T-cell (primary cell): Measurements from ENCODE around the gene OLIG1. TPM values are rescaled to one million over a fixed set of nuclear protein-coding genes. Genes with fewer than 3 reads are reported as not detected.

Source experiments
- ATAC-seq, 4 experiments: fragments of 200-7000 bp in 3 of 4; fragments of 150-1000 bp in 1 of 4; cut with Tn5 transposase; replicated peaks in 1 of 4; 1 replicate in 3 of 4; 2 replicates in 1 of 4; pipeline ENCODE4 v1.10.0; 2021; ENCODE audit warnings: moderate library complexity in 3 of 4, mild to moderate bottlenecking in 2 of 4, moderate number of reproducible peaks in 1 of 4
- CTCF ChIA-PET, 2 donors: fragments of 300-600 bp; sonication (Branson Sonifier 250); formaldehyde crosslinking; loops; one replicate each; lab custom pipeline; 2022; ENCODE audit warnings: antibody characterized with exemption in 2 of 2; lab: Charles Lee
- POLR2A ChIA-PET, 2 donors: fragments of 300-600 bp; sonication (Branson Sonifier 250); formaldehyde crosslinking; loops; one replicate each; lab custom pipeline; 2022; ENCODE audit warnings: antibody characterized with exemption in 2 of 2; lab: Charles Lee
- DNase-seq, 35 experiments: peaks; one replicate each; pipeline versions ENCODE4 v3.0.0 to v3.0.0-alpha.2; 2013 to 2023
- H3K27ac ChIP-seq: one replicate; pipeline ENCODE4 v1.5.1; 2013; ENCODE audit warnings: low read length
- H3K27me3 ChIP-seq, 2 experiments: replicated peaks in 1 of 2; 1 replicate in 1 of 2; 2 replicates in 1 of 2; pipeline versions ENCODE4 v1.6.1 to v1.7.0; 2013; ENCODE audit warnings: low read length in 1 of 2, mixed read lengths in 1 of 2; ENCODE audit not compliant: control insufficient read depth in 2 of 2, insufficient read depth in 2 of 2; ENCODE audit errors: extremely low read depth in 1 of 2
- H3K36me3 ChIP-seq, 2 donors: 1 replicate in 1 of 2; 2 replicates in 1 of 2; pipeline versions ENCODE4 v1.6.1 to v1.7.0; 2013; ENCODE audit warnings: low read length in 1 of 2; ENCODE audit not compliant: control insufficient read depth in 2 of 2, insufficient read depth in 1 of 2; ENCODE audit errors: extremely low read depth in 1 of 2
- H3K4me1 ChIP-seq, 2 experiments: 1 replicate in 1 of 2; 2 replicates in 1 of 2; pipeline versions ENCODE4 v1.6.1 to v1.7.0; 2013; ENCODE audit warnings: low read length in 2 of 2, mixed read lengths in 1 of 2; ENCODE audit not compliant: insufficient read depth in 2 of 2, control insufficient read depth in 1 of 2; ENCODE audit errors: extremely low read depth in 1 of 2
- H3K4me3 ChIP-seq, 2 donors: 1 replicate in 1 of 2; 2 replicates in 1 of 2; pipeline versions ENCODE4 v1.5.1 to v1.7.0; 2013; ENCODE audit warnings: mild to moderate bottlenecking in 2 of 2, low read length in 1 of 2, moderate library complexity in 1 of 2; ENCODE audit not compliant: control insufficient read depth in 1 of 2; ENCODE audit errors: extremely low read depth in 1 of 2
- H3K9me3 ChIP-seq: 2 replicates; pipeline ENCODE4 v1.7.0; 2013
- H3K27ac Mint-ChIP-seq, 2 donors: one replicate each; pipeline ENCODE4 v1.8.0; 2020 to 2021; ENCODE audit warnings: mild to moderate bottlenecking in 2 of 2, mixed read lengths in 2 of 2
- H3K27me3 Mint-ChIP-seq, 2 donors: one replicate each; pipeline ENCODE4 v1.8.0; 2021 to 2022; ENCODE audit warnings: mixed read lengths in 2 of 2
- H3K36me3 Mint-ChIP-seq: one replicate; pipeline ENCODE4 v1.8.0; 2021; ENCODE audit warnings: mixed read lengths
- H3K4me1 Mint-ChIP-seq, 3 donors: one replicate each; pipeline ENCODE4 v1.8.0; 2020 to 2022; ENCODE audit warnings: mixed read lengths in 3 of 3, mild to moderate bottlenecking in 1 of 3
- H3K4me3 Mint-ChIP-seq, 3 donors: one replicate each; pipeline ENCODE4 v1.8.0; 2020 to 2022; ENCODE audit warnings: mild to moderate bottlenecking in 3 of 3, mixed read lengths in 3 of 3, moderate library complexity in 3 of 3
- H3K9me3 Mint-ChIP-seq, 3 donors: one replicate each; pipeline ENCODE4 v1.8.0; 2020 to 2022; ENCODE audit warnings: mixed read lengths in 3 of 3
- WGBS: methylation state at CpG from one replicate; pipeline ENCODE4 v1.1.5; 2013; ENCODE audit warnings: missing lambda C conversion rate; ENCODE audit not compliant: insufficient coverage; 5-methylcytosine and 5-hydroxymethylcytosine counted together
- total RNA-seq, 35 experiments: library from RNA in 6 of 35; stranded (reverse) in 6 of 35; fragments of 120-200 nt in 1 of 35; gene quantifications; one replicate each; pipeline versions ENCODE4 v1.2.1 to v1.2.4 and lab custom pipeline; 2013 to 2026

Gene OLIG1
- total RNA-seq, 5 donors from 2014 or later (not counting 1 experiment from before 2014, with no cell fraction given) = not detected

DNA sequence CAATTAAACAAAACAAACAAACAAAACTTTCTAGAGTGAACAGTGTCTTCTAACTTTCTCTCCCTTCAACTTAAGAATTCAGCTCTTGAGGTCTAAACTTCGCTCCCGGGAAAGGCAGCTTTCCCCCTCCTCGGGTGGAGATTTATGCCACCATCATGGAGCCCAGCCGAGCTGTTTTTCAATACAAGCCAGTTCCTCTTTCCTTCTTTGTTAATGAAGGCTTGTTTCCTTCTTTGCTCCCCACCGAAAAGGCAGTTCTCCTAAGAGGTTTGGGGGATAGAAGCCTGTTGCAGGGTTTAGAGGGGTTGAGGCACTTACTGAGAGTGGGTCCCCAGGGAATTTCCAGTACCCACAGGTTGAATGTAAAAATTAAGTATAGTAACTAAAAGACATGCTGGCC, 26.5 kb downstream of the OLIG1 start:
- CTCF ChIA-PET = interaction anchor here in 1 of 2 donors (0.7 kb wide), 1 partner anchor 124 kb away, joined by 6 read pairs; no protein-coding TSS in a partner anchor
- Mint-ChIP-seq H3K27ac (no peak overlapping the region), H3K9me3 (no peaks in the 10 kb centered on the region), H3K4me3 (no peak overlapping the region), H3K36me3 (no peaks in the 10 kb centered on the region), H3K27me3 (peaks cover 6 to 13% of the 10 kb centered on the region in 2 donors), H3K4me1 (no peaks in the 10 kb centered on the region)
- WGBS = 38% methylated on average over 3 of the region's 5 CpGs
- Histone ChIP-seq H3K27me3 (peaks cover 0 to 7% of the 10 kb centered on the region in 2 experiments), H3K4me3 (no peak overlapping the region), H3K4me1 (no peaks in the 10 kb centered on the region), H3K27ac (no peak overlapping the region), H3K9me3 (no peaks in the 10 kb centered on the region), H3K36me3 (no peaks in the 10 kb centered on the region)
- no peak for DNase-seq
- no peak for ATAC-seq
- POLR2A ChIA-PET = interaction anchor here in 1 of 2 donors (0.6 kb wide), 1 partner anchor 9 kb away, joined by 3 read pairs; no protein-coding TSS in a partner anchor

DNA sequence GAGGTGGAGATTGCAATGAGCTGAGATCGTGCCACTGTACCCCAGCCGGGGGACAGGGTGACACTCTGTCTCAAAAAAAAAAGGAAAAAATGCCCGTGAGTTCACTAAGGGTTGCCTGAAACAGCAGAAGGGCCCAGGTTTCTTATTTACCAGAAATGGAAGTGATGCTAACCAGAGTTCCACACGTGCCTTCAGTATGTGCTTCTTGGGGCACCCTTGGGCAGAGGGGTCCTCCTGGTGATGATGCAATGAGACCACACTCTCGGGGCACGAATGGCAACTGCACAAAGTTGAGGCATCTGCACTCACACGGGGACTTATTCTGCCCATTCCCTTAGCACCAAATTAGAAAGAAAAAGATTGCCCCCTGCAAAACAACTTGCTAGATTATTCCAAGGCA, 29.2 kb downstream of the OLIG1 start:
- no peaks in the 10 kb centered on the region for H3K4me1 Mint-ChIP-seq
- no peaks in the 10 kb centered on the region for H3K9me3 Mint-ChIP-seq
- H3K36me3 Mint-ChIP-seq = no peaks in the 10 kb centered on the region
- Histone ChIP-seq H3K9me3 (no peaks in the 10 kb centered on the region), H3K27ac (no peak overlapping the region), H3K4me1 (no peaks in the 10 kb centered on the region), H3K36me3 (no peaks in the 10 kb centered on the region), H3K4me3 (no peak overlapping the region), H3K27me3 (peaks cover 0 to 17% of the 10 kb centered on the region in 2 experiments)
- peaks cover 6 to 14% of the 10 kb centered on the region in 2 donors for H3K27me3 Mint-ChIP-seq
- ChIA-PET POLR2A (no interaction called here), CTCF (no interaction called here)
- no peak overlapping the region for H3K4me3 Mint-ChIP-seq
- DNase-seq = no peak
- 85% methylated on average over 6 of the region's 7 CpGs for WGBS
- ATAC-seq = no peak
- no peak overlapping the region for H3K27ac Mint-ChIP-seq

DNA sequence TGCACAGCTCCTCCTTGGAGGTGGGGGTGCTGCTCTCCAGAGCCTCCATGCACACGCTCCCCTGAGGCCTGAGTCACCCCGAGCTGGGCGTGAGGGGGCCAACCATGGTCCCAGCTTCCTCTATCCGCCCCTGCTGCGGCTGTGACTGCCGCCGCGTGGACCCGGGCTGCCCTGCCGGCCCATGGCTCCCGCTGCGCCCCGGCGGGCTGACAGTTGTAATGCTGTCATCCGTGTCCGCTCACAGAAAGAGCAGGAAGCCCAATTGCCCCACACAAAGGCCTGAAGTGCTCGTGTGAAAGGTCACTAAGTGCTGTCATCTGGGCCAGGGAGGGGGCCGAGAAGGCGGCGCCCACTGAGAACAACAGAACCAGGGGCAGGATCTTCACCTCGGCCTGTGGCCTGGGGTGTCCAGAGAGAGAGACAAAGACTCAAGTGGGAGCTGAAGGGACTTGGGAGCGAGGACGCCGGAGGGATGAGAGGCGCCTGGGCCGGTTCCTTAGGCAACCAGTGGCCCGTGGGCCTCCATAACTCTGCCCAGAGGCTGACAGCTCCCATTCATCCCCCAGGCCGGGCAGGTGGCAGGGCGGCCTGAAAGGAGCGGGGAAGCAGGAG, 31.5 kb downstream of the OLIG1 start:
- ChIA-PET CTCF (no interaction called here), POLR2A (no interaction called here)
- Mint-ChIP-seq H3K4me3 (no peak overlapping the region), H3K36me3 (no peaks in the 10 kb centered on the region), H3K27ac (no peak overlapping the region), H3K27me3 (peaks cover 9 to 26% of the 10 kb centered on the region in 2 donors), H3K4me1 (no peaks in the 10 kb centered on the region), H3K9me3 (no peaks in the 10 kb centered on the region)
- DNase-seq = peak in 1 of 35 experiments; percentile 27
- H3K4me1 ChIP-seq = no peaks in the 10 kb centered on the region
- 78% methylated on average over 23 of the region's 30 CpGs for WGBS
- peaks cover 0 to 20% of the 10 kb centered on the region in 2 experiments for H3K27me3 ChIP-seq
- H3K4me3 ChIP-seq = no peak overlapping the region
- no peak overlapping the region for H3K27ac ChIP-seq
- H3K9me3 ChIP-seq = no peaks in the 10 kb centered on the region
- no peaks in the 10 kb centered on the region for H3K36me3 ChIP-seq
- no peak for ATAC-seq

DNA sequence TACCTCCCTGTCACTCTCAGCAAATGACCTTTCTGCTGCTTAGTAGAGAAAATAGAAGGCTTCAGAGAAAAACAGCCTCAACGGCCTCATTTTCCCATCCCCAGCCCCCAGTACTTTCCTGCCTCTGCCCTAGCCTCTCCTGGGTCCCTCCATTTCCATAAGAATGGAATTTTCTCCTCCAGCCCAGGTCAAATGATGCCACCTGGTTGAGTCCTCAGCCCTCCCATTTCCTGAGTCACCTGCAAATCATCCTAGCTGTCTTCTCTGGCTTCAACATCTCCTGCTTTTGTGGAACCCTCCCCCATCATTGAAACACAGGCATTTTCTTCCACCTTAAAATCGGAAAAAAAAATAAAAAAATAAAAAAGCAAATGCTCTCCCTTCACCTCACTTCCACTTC, 35.1 kb downstream of the OLIG1 start:
- H3K4me1 Mint-ChIP-seq = peaks cover 6 to 7% (median 6%) of the 10 kb centered on the region in 3 donors
- POLR2A ChIA-PET = no interaction called here
- Histone ChIP-seq H3K9me3 (no peaks in the 10 kb centered on the region), H3K27me3 (peaks cover 0 to 37% of the 10 kb centered on the region in 2 experiments), H3K4me1 (peaks cover 2 to 10% of the 10 kb centered on the region in 2 experiments), H3K4me3 (no peak overlapping the region), H3K27ac (no peak overlapping the region), H3K36me3 (no peaks in the 10 kb centered on the region)
- CTCF ChIA-PET = no interaction called here
- no peak overlapping the region for H3K4me3 Mint-ChIP-seq
- DNase-seq (no peak), ATAC-seq (no peak)
- H3K9me3 Mint-ChIP-seq = no peaks in the 10 kb centered on the region
- no peak overlapping the region for H3K27ac Mint-ChIP-seq
- no peaks in the 10 kb centered on the region for H3K36me3 Mint-ChIP-seq
- 37% methylated on average over 2 of the region's 2 CpGs for WGBS
- H3K27me3 Mint-ChIP-seq = peaks cover 22 to 45% of the 10 kb centered on the region in 2 donors

DNA sequence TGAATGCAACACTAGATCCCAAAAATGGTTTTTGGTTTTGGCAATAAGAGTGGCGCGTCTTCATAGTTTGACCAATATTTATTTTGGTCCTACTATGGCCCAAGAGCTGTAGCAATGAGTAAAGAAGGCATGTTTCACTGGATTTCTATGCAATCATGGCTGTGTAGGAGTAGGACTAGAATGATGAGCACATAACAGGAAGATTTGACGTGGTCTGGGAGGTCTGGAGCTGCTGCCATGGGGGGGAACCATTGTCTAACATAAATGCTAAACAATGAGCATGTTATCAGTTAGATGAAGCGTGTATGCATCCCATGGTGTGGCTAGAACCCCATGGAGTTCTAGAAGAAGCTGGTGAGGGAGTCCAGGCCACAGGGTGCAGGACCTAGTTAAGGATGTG, 38.3 kb downstream of the OLIG1 start:
- no peak overlapping the region for H3K27ac ChIP-seq
- Mint-ChIP-seq H3K4me1 (peaks cover 6 to 8% (median 7%) of the 10 kb centered on the region in 3 donors), H3K27ac (no peak overlapping the region), H3K27me3 (peaks cover 26 to 66% of the 10 kb centered on the region in 2 donors), H3K36me3 (no peaks in the 10 kb centered on the region), H3K4me3 (no peak overlapping the region), H3K9me3 (no peaks in the 10 kb centered on the region)
- H3K36me3 ChIP-seq = no peaks in the 10 kb centered on the region
- no peak for ATAC-seq
- H3K4me3 ChIP-seq = no peak overlapping the region
- ChIA-PET POLR2A (no interaction called here), CTCF (no interaction called here)
- peaks cover 0 to 39% of the 10 kb centered on the region in 2 experiments for H3K27me3 ChIP-seq
- no peak for DNase-seq
- H3K4me1 ChIP-seq = peaks cover 3 to 13% of the 10 kb centered on the region in 2 experiments
- no peaks in the 10 kb centered on the region for H3K9me3 ChIP-seq
- 88% methylated on average over 3 of the region's 4 CpGs for WGBS

DNA sequence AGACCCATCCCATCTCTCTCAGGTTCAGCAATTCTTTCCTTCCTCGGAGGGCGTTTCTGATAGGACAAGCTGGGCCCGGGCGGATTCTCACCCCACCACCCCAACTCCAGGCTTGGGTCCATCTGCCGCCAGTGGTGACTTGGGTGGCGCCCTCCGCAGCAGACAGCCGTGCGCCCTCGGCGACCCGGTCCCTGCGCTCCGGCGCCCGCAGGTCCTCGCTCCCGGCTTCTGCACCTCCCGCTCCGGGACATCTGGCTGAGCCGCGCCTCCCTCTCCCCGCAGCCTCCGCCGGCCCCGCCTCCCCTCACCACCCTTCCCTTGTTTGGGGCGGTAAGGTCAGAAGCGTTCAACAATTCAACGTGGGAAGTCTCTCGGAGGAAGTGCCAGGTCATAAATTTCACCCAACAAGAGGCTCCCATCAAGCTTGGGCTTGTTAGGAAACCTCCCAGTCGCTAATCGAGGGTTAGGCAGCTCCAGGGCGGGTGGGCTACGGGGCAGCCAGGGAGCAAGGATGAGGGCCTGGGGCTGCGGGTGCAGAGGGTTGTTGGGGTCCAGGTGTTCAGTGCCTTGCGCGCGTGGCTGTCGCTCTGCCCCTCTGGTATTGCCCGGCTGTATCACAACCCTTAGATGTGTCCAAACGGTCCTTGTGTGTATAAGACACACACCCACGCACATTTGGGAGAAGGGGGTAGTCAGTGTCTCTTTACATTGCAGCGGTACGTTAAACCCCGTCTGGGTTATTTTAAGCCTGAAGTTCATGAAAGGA, 39.8 kb downstream of the OLIG1 start:
- peak overlapping the region in 1 of 2 donors; percentile 41 for H3K4me3 ChIP-seq
- peaks cover 0 to 33% of the 10 kb centered on the region in 2 experiments for H3K27me3 ChIP-seq
- ChIA-PET CTCF (no interaction called here), POLR2A (no interaction called here)
- Mint-ChIP-seq H3K27ac (no peak overlapping the region), H3K4me3 (peak overlapping the region in 2 of 3 donors; percentile 31 to 53), H3K4me1 (peaks cover 6 to 8% (median 7%) of the 10 kb centered on the region in 3 donors), H3K27me3 (peaks cover 26 to 58% of the 10 kb centered on the region in 2 donors), H3K9me3 (no peaks in the 10 kb centered on the region), H3K36me3 (no peaks in the 10 kb centered on the region)
- H3K9me3 ChIP-seq = no peaks in the 10 kb centered on the region
- DNase-seq (peak in 11 of 35 experiments; percentile 3 to 32 (median 12)), ATAC-seq (peak in 3 of 4 experiments; percentile 61 to 67 (median 63))
- H3K36me3 ChIP-seq = no peaks in the 10 kb centered on the region
- 3% methylated on average over 33 of the region's 45 CpGs for WGBS
- H3K27ac ChIP-seq = no peak overlapping the region
- peaks cover 3 to 13% of the 10 kb centered on the region in 2 experiments for H3K4me1 ChIP-seq
